ENCODE results near the gene IL6ST. TPM values are rescaled to one million over a fixed set of nuclear protein-coding genes. Genes with fewer than 3 reads are reported as not detected.

The IL6ST gene
- total RNA-seq, 1 donor from 2014 or later, result 67.2 TPM

- Mint-ChIP-seq H3K36me3 (ENCODE audit: low read depth) (no peaks in the 10 kb centered on the region), H3K9me3 (no peaks in the 10 kb centered on the region), H3K4me3 (ENCODE audit: low read depth) (no peak overlapping the region), H3K27me3 (ENCODE audit: low read depth) (peaks cover 3% of the 10 kb centered on the region), H3K4me1 (ENCODE audit: low read depth) (peaks cover 26% of the 10 kb centered on the region), H3K27ac (no peak overlapping the region)
- intact Hi-C loops (cut with micrococcal nuclease), result no loop called here
- DNase-seq (ENCODE audit: low spot score), result no peak
Measured at GRCh38 chr5:55895346-55895745, 99.4 kb downstream of the IL6ST start.

GRCh38 chr5:55894135-55894534, 100.6 kb downstream of the IL6ST start:
- no peaks in the 10 kb centered on the region for H3K36me3 Mint-ChIP-seq (ENCODE audit: low read depth)
- peaks cover 15% of the 10 kb centered on the region for H3K4me1 Mint-ChIP-seq (ENCODE audit: low read depth)
- no peaks in the 10 kb centered on the region for H3K9me3 Mint-ChIP-seq
- H3K27ac Mint-ChIP-seq, result peak overlapping the region; percentile 35
- intact Hi-C loops (cut with micrococcal nuclease), result no loop called here
- no peak for DNase-seq (ENCODE audit: low spot score)
- H3K4me3 Mint-ChIP-seq (ENCODE audit: low read depth), result no peak overlapping the region
- H3K27me3 Mint-ChIP-seq (ENCODE audit: low read depth), result peaks cover 3% of the 10 kb centered on the region

GRCh38 chr5:55892479-55892878, 102.3 kb downstream of the IL6ST start:
- intact Hi-C loops (cut with micrococcal nuclease), result no loop called here

GRCh38 chr5:55888205-55888604, 106.6 kb downstream of the IL6ST start:
- H3K36me3 Mint-ChIP-seq (ENCODE audit: low read depth), result no peaks in the 10 kb centered on the region
- intact Hi-C loops (cut with micrococcal nuclease), result no loop called here
- H3K27me3 Mint-ChIP-seq (ENCODE audit: low read depth), result peaks cover 3% of the 10 kb centered on the region
- H3K4me1 Mint-ChIP-seq (ENCODE audit: low read depth), result peaks cover 4% of the 10 kb centered on the region
- H3K27ac Mint-ChIP-seq, result no peak overlapping the region
- no peak for DNase-seq (ENCODE audit: low spot score)
- H3K9me3 Mint-ChIP-seq, result no peaks in the 10 kb centered on the region
- no peak overlapping the region for H3K4me3 Mint-ChIP-seq (ENCODE audit: low read depth)

More at GRCh38 chr5:55892479-55892878, 102.3 kb downstream of the IL6ST start:
- Mint-ChIP-seq H3K4me3 (ENCODE audit: low read depth) (no peak overlapping the region), H3K27ac (no peak overlapping the region), H3K36me3 (ENCODE audit: low read depth) (no peaks in the 10 kb centered on the region), H3K27me3 (ENCODE audit: low read depth) (peaks cover 1% of the 10 kb centered on the region), H3K4me1 (ENCODE audit: low read depth) (peaks cover 14% of the 10 kb centered on the region), H3K9me3 (no peaks in the 10 kb centered on the region)
- no peak for DNase-seq (ENCODE audit: low spot score)

- peaks cover 5% of the 10 kb centered on the region for H3K4me1 Mint-ChIP-seq (ENCODE audit: low read depth)
- no peak overlapping the region for H3K4me3 Mint-ChIP-seq (ENCODE audit: low read depth)
- H3K27ac Mint-ChIP-seq, result no peak overlapping the region
- no peak for DNase-seq (ENCODE audit: low spot score)
- no peaks in the 10 kb centered on the region for H3K9me3 Mint-ChIP-seq
- H3K36me3 Mint-ChIP-seq (ENCODE audit: low read depth), result no peaks in the 10 kb centered on the region
- H3K27me3 Mint-ChIP-seq (ENCODE audit: low read depth), result peaks cover 3% of the 10 kb centered on the region
- intact Hi-C loops (cut with micrococcal nuclease), result no loop called here
Measured at GRCh38 chr5:55885359-55885758, 109.4 kb downstream of the IL6ST start.

Other genes starting within 250 kb of the IL6ST start
- gene IL31RA, start 143.6 kb downstream of the IL6ST start, total RNA-seq, result not detected in 2 replicates
- gene ANKRD55, start 238.4 kb upstream of the IL6ST start, total RNA-seq, result 1.4 and 2.3 TPM in 2 replicates

Data from activated T-helper 2 cell treated with anti-CD3 and anti-CD28 coated beads, Interferon-gamma antibody, Interleukin-2, Interleukin-4, amounts not matched to agents 10 μg/mL and 5 μg/mL and 100 μg/mL, durations not matched to agents 14 hours and 24 hours and 36 hours (primary cell).